Measurements from ENCODE around the gene APOL5.

APOL5 gene

GRCh38 chr22:35754761-35755160 lies 37.1 kb downstream of the APOL5 start:
- no peak overlapping the region for H3K27ac ChIP-seq
- no peak for TF ChIP-seq CTCF (conservative IDR thresholded peaks at IDR 0.05)

DNA sequence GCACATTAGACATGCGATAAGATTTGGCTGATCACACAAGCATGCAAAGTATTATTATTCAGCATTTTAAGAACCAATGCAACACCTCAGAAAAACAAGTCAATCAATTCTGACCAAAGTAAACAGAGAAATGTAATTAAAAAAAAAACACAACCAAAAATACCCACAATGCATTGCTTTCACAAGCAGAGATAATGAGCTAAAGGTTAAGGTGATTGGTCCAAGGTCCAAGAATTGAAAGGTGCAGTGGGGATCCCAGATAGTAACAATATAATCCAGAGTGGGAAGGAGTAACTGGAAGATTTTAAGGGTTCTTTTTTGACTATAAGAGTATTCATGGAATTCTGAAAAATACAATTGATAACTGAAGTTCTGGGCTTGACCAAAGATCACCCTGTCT lies 39.0 kb downstream of the APOL5 start:
- H3K27ac ChIP-seq: no peak overlapping the region

GRCh38 chr22:35758394-35758793 lies 40.7 kb downstream of the APOL5 start:
- TF ChIP-seq CTCF (conservative IDR thresholded peaks at IDR 0.05): no peak

More for the DNA sequence above, 39.0 kb downstream of the APOL5 start:
- TF ChIP-seq CTCF (conservative IDR thresholded peaks at IDR 0.05): no peak

DNA sequence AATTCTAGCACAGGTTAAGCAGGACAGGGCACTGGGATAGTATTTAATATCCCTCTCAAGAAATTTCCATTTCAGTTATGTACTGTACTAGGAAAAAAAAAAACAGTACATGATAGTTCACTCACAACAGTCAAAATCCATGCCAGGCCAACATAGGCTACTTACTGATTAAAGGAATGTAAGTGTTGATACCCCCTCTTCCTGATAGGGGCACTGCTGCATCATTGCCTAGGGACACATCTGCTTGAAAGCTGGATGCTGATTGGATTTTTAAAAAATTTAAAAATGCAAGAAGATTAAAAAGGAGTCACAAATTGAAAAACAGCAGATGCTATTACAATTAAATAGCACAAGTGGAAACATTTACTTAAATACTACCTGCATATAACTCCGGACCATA lies 43.4 kb downstream of the APOL5 start:
- H3K27ac ChIP-seq: no peak overlapping the region
- peak; percentile 24; the same call in 1 of the 2 replicates for TF ChIP-seq CTCF (conservative IDR thresholded peaks at IDR 0.05)

More at GRCh38 chr22:35758394-35758793, 40.7 kb downstream of the APOL5 start:
- H3K27ac ChIP-seq: no peak overlapping the region

- H3K27ac ChIP-seq: peak overlapping the region; percentile 23; the same call in 1 of the 2 replicates
- no peak for TF ChIP-seq CTCF (conservative IDR thresholded peaks at IDR 0.05)
Measured at GRCh38 chr22:35766654-35767580, 49.2 kb downstream of the APOL5 start.

GRCh38 chr22:35769974-35770373 lies 52.3 kb downstream of the APOL5 start:
- no peak overlapping the region for H3K27ac ChIP-seq
- TF ChIP-seq CTCF (conservative IDR thresholded peaks at IDR 0.05): no peak

GRCh38 chr22:35775339-35775738 lies 57.7 kb downstream of the APOL5 start:
- no peak overlapping the region for H3K27ac ChIP-seq
- no peak for TF ChIP-seq CTCF (conservative IDR thresholded peaks at IDR 0.05)

Data from VCaP (cell line).